Measurements from ENCODE around the gene TDRD9.

TDRD9 gene

DNA sequence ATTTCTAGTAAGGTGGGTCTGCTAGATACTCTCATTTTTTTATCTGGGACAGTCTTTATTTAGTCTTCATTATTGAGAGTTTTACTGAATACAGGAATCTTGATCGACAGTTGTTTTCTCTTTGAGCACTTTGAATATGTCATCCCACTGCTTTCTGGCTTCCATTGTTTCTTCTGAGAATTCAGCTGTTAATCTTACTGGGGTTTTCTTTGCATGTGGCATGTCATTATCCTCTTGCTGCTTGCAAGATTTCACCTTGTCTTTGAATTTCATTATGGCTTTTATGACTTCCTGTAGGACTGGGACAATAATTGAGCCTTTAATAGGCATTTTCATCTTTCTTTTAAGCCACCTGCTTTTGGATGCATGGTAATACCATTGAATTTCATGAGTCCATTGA is 60.8 kb downstream of the TDRD9 start:
- no peak overlapping the region for H3K27ac ChIP-seq
- H3K4me3 ChIP-seq, result no peak overlapping the region
- DNase-seq (ENCODE audit: low spot score), result no peak
- no peak for TF ChIP-seq CTCF (IDR thresholded peaks at IDR 0.05)

- H3K4me3 ChIP-seq, result no peak overlapping the region
- no peak for DNase-seq (ENCODE audit: low spot score)
- no peak for TF ChIP-seq CTCF (IDR thresholded peaks at IDR 0.05)
- no peak overlapping the region for H3K27ac ChIP-seq
These were observed 61.7 kb downstream of the TDRD9 start for GRCh38 chr14:103989964-103990363.

GRCh38 chr14:103994535-103995184 is 66.4 kb downstream of the TDRD9 start:
- TF ChIP-seq CTCF (IDR thresholded peaks at IDR 0.05), result no peak
- H3K4me3 ChIP-seq, result no peak overlapping the region
- no peak overlapping the region for H3K27ac ChIP-seq
- peak; percentile 7 for DNase-seq (ENCODE audit: low spot score)

GRCh38 chr14:103995876-103996275 is 67.6 kb downstream of the TDRD9 start:
- H3K4me3 ChIP-seq, result no peak overlapping the region
- TF ChIP-seq CTCF (IDR thresholded peaks at IDR 0.05), result no peak
- no peak overlapping the region for H3K27ac ChIP-seq
- peak; percentile 62 for DNase-seq (ENCODE audit: low spot score)

GRCh38 chr14:103997391-103997790 is 69.1 kb downstream of the TDRD9 start:
- Histone ChIP-seq H3K4me3 (no peak overlapping the region), H3K27ac (no peak overlapping the region)
- TF ChIP-seq CTCF (IDR thresholded peaks at IDR 0.05), result no peak
- DNase-seq (ENCODE audit: low spot score), result peak; percentile 64

- no peak for TF ChIP-seq CTCF (IDR thresholded peaks at IDR 0.05)
- no peak overlapping the region for H3K4me3 ChIP-seq
- peak; percentile 33 for DNase-seq (ENCODE audit: low spot score)
These were observed 69.8 kb downstream of the TDRD9 start for GRCh38 chr14:103998027-103998426.

GRCh38 chr14:103999795-104000440 is 71.7 kb downstream of the TDRD9 start:
- no peak for TF ChIP-seq CTCF (IDR thresholded peaks at IDR 0.05)
- peak; percentile 17 for DNase-seq (ENCODE audit: low spot score)
- Histone ChIP-seq H3K27ac (no peak overlapping the region), H3K4me3 (no peak overlapping the region)

More at GRCh38 chr14:103998027-103998426, 69.8 kb downstream of the TDRD9 start:
- no peak overlapping the region for H3K27ac ChIP-seq
